Activated CD8-positive, alpha-beta memory T cell treated with anti-CD3 and anti-CD28 coated beads for 36 hours (primary cell): ENCODE results near the gene XDH. TPM values are rescaled to one million over a fixed set of nuclear protein-coding genes. Genes with fewer than 3 reads are reported as not detected.

Experiments
- CTCF ChIA-PET: fragments of 350-600 bp; sonication (Branson Sonifier 250); formaldehyde crosslinking; loops from one replicate; lab custom pipeline; 2021; ENCODE audit warnings: antibody characterized with exemption; lab: Charles Lee
- POLR2A ChIA-PET: fragments of 350-600 bp; sonication (Branson Sonifier 250); formaldehyde crosslinking; loops from one replicate; lab custom pipeline; 2021; ENCODE audit warnings: antibody characterized with exemption; lab: Charles Lee
- total RNA-seq, 2 experiments: library from RNA; stranded (reverse); gene quantifications; one replicate each; pipeline ENCODE4 v1.2.3, GENCODE V29; 2021

The XDH gene
- total RNA-seq, 2 experiments from 2014 or later = not detected

DNA sequence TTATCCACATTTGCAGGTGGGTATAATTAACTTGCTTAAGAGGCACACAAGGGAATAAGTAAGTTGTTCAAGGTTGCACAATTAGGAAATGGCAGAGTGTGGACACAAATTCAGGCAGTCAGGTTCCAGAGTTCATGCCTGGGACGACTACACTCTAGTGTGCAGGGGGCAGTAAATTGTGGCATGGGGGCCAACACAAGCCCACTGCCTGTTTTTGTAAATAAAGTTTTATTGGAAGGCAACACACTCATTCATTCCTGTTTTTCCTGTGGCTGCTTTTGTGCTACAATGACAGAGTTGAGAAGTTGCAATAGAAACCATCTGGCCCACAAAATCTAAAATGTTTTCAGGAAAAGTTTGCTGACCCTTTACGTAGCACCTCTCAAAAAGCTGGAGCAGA is 41.4 kb downstream of the XDH start:
- ChIA-PET CTCF (interaction anchor here (0.5 kb wide), 1 partner anchor 906 kb away, joined by 5 read pairs; no protein-coding TSS in a partner anchor), POLR2A (no interaction called here)

DNA sequence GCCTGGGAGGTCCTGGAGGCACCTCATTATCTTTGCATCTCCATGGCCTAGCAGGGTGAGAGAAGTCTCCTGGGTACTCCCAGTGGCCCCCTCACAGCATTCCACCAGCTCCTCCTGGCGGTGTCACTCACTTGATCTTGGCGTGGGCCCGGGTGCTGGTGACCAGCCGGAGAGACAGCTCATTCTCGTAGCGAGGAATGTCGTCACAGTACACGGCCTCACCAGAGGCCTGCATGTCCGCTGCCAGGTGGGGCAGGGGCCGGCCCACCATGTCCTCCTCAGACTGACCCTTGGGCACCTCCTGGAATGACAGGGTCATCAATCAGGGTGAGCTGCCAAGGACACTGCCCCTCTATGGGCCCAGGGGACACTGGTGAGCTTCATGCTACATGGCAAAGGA is 42.4 kb downstream of the XDH start:
- ChIA-PET CTCF (interaction anchor here (0.7 kb wide), 1 partner anchor 19 kb away, joined by 3 read pairs; no protein-coding TSS in a partner anchor), POLR2A (no interaction called here)

DNA sequence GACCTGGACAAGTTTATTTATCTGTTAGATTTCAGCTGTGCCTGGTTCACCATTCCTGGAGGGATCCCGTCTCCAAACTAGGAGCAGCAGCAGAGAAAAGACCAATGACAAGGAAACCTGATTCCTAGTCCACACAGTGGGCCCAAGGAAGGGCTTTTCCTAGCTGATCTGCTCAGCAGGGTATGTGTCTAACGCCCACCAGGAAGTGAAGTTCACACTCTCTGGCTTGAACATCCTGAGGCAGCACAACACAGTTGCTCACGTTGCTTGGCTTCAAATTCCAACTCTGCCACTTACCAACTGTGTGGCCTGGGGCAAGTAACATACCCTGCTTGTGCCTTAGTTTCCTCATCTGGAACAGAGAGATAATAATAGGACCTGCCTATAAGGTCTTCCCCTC is 42.9 kb downstream of the XDH start:
- CTCF ChIA-PET = interaction anchor here (0.7 kb wide), 1 partner anchor 19 kb away, joined by 3 read pairs; no protein-coding TSS in a partner anchor
- POLR2A ChIA-PET = no interaction called here

DNA sequence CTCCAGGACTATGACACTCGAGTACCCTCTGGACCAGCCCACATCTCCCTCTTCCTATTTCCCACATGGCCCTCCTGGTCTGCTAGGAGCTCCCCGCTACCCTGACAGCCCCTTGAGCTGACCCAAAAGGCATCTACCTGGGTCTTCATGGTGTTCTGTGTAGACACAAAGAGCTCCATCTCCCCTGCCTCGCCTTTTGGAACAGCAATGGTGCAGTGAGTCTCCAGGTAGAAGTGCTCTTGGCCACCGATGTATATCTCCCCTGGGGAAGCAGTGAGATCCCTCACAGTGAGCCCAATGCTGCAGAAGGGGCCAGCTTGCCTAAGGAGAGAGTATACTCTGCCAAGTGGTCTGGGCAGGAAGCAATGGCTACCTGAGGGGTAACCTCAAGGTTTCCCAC is 47.8 kb downstream of the XDH start:
- POLR2A ChIA-PET = no interaction called here

DNA sequence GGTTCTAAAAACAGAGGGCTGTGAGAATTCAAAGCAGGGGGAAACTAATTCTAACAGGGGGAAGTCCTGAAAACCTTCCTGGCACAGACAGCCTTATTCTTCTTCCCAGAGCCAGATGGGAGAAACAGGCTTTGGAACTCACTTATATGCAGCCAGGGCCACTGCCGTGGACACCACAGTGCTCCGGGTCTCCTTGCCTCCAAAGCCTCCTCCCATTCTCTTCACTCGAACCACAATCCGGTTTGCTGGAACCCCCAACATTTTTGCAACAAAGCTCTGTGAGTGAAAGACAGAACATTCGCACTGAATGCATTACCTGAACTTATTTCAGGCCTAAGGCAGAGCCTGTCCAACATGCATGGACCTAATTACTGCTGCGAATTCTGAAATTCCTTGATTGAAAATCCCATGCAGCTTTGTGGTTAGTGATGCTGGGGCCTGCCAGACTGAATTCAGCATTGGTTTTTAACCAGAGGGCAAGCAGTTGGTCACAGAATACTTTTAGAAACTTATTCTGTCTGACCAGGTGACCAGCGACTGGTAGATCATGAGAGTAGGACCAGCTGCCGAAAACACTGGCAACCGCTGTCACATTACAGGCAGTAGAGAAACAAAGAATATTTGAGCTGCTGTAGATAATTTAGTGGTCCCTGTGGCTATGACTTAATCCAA is 48.6 kb downstream of the XDH start:
- ChIA-PET POLR2A (no interaction called here), CTCF (no interaction called here)

More for the DNA sequence above, 47.8 kb downstream of the XDH start:
- CTCF ChIA-PET = no interaction called here

DNA sequence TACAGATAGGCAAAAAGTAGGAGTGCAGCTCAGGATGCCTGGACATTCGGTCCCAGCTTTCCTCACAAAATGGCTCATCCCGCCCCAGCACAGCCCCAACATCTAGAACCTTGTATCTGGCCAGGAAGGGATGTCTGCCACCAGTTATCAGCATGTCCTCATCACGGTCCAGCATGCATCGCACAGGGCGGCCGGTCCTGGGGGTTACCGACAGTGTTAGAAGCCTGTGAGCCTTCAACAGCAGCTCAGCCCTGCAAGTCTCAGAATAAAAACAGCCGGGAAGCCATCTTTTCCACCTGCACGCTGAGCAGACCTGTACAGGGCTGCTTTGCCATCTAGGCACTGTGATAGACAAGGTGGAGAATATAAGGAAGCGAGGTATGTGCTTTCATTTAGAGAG is 49.2 kb downstream of the XDH start:
- POLR2A ChIA-PET = no interaction called here
- CTCF ChIA-PET = no interaction called here

DNA sequence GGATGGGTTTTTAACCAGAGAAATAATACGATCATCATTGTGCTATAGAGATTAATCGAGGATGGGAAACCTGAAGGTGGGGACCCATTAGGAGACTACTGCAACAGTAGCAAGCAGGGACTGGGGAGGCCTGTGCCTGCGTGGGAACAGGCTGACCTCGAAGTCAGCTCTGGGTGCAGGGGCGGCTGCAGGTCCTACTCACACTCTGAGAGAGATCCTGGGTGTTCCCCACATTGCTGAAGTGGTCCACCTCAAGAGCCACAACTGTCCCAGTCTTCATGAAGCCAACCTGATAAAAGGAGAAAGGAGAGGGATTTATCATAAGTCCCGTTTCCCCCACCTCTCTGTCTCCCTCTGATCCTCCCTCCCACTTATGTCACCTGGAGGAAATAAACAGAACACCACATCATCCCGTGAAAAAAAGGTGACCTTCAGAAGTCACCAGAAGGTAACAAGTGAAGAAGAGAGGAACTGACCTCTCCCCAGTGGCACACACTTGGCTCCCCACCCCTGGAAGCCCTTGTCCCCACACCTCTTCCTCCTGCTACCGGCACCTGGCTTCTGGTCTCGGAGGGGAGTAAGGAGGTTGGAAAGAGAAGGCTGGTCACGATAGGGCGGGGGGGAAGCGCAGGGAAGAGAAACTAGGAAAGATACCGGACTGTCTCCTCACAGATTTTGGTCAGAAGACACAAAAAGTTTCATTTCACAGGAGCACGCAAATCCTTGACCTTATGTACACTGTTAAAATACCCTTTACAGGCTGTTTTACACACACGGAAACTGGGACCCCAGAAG is 50.4 kb downstream of the XDH start:
- CTCF ChIA-PET = no interaction called here
- POLR2A ChIA-PET = no interaction called here

DNA sequence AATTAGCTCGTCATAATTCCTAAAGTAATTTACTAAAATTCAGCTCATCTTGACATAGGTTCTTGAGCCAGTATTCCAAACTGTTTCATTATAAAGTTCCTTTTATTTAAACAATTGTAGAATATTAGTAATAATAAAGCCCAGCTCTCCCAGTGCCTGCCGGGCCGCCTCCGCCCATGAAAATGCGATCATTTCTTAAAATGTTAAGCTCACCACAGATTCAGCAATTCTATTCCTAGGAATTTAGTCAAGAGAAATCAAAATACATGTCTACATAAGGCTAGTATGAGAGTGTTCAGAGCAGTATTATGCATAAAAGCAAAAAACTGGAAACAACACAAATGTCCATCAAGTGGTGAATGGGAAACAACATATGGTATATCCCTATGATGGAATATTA is 52.0 kb downstream of the XDH start:
- POLR2A ChIA-PET = no interaction called here

DNA sequence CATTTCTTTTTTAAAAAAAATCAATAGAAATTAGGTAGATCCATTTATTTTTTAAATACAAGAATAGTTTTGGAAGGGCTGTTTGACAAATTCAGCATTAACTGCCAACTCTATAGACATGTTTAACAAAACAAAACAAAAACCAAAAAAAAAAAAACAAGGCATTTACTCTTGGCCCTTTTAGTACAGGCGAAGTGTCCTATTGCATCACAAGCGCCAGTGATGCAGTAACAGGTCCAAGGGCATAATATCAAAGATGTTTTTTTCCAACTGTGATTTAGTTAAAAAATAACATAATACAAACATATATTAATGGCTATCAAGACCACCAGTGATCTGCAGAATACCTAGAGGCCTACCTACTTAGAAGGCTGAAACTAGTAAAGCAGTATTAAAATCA is 55.3 kb downstream of the XDH start:
- ChIA-PET CTCF (no interaction called here), POLR2A (no interaction called here)

More for the DNA sequence above, 52.0 kb downstream of the XDH start:
- CTCF ChIA-PET = no interaction called here

DNA sequence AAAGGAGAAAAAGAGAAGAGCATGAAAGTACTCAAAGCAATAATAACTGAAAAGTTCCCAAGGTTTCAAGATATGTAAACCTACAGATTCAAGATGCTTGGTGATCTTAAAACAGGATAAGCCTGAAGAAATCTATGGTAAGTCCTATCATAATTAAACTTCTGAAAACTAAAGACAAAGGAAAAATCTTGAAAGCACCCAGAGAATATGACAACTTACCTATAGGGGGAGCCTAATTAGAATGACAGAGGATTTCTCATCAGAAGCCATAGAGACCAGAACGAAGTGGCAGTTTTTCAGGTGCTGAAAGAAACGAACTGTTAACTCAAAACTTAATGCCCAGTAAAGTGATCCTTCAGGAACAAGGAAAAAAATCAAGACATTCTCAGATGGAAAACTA is 59.7 kb downstream of the XDH start:
- POLR2A ChIA-PET = no interaction called here
- CTCF ChIA-PET = no interaction called here

DNA sequence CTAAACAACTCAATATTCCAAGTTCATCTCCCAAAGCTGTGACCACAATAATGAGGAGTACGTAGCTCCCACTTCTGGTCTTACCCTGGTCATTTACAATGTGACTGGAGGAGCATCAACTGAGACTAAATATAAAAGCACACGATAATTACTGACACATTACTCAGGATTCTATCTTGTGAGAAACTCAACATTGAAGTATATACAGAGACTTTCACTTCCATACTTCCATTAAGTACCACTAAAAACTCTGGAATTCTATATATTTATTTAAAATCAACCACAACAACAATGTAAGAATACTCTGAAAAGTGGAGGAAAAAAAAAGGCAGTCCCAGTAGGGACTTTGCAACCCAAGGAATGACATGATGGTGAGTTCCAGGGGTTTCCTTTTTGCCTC is 61.4 kb downstream of the XDH start:
- ChIA-PET CTCF (interaction anchor here (0.7 kb wide), 1 partner anchor 283 kb away, joined by 3 read pairs; no protein-coding TSS in a partner anchor), POLR2A (no interaction called here)

DNA sequence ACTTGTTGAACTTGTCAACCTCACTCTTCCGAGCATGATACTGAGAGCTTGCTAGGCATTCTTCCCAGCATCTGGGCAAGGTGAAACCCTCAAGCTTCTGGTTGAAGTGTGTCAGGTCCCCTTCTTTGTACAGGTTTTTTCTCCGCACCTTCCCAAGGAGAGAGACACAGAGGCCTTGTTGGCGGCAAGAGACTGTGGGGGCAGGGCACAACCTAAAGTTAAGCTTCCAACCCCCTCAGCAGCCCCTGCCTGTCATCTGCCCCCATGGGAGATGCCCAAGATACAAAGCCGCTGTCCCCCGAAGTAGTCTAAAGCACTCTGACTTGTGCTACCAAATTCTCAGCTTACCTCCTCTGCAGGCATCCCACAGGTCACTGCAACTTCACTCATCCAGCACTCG is 64.9 kb downstream of the XDH start:
- ChIA-PET POLR2A (no interaction called here), CTCF (interaction anchor here (0.7 kb wide), 1 partner anchor 490 kb away, joined by 3 read pairs; no protein-coding TSS in a partner anchor)

DNA sequence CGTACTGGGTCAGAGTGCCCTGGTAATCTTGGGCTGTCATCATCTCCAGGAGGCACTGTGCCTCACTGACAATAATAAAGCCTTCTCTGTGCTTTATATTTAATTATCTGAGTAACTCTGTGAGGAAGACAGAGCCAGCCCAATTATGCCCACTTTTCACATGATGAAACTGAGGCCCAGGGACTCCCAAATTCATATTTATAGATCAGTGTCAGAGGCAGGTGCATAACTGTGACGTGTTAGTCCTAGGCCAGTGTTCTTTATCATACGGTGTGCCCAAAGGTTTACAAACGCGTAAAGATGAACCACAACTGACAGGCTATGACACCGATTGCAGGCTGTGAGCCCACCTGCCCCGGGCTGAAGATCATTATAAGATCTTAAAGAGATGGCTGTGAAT is 65.4 kb downstream of the XDH start:
- ChIA-PET CTCF (no interaction called here), POLR2A (no interaction called here)

DNA sequence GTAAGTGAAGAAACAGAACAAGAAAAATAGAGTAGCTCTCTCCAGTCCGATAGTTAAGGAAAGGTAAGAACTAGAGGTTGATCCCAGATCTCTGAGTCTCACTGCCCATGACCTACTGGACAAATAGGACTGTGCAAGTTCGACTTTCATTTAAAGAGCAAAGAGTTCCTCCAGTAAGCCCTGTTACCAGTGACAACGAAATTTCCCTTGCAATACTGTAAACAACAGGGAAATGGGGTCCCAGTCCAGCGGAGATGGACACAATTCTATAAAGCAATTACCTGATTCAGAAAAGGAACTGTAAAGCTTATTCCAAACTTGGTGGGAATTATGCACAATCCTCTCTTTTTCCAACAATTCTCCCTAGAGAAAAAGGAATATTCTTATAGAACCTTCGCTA is 65.9 kb downstream of the XDH start:
- CTCF ChIA-PET = no interaction called here
- POLR2A ChIA-PET = no interaction called here

DNA sequence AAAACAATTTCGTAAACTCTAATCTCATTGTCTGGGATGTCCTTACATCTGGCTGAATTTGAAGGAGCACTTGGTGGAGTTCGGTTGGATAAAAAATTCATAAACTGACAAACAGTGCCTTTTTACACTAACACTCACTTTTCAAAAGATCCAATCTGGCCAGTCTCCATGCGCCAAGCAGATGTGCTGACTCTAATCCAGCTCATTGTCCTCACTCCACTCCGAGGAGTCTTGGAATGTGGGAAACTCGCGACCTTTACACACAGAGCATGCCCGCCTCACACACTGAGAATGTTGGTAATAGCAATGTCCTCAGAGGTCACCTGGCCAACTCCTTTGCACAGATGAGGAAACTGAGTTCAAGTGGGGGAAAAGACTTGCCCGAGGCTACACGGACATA is 66.8 kb downstream of the XDH start:
- ChIA-PET POLR2A (no interaction called here), CTCF (no interaction called here)

DNA sequence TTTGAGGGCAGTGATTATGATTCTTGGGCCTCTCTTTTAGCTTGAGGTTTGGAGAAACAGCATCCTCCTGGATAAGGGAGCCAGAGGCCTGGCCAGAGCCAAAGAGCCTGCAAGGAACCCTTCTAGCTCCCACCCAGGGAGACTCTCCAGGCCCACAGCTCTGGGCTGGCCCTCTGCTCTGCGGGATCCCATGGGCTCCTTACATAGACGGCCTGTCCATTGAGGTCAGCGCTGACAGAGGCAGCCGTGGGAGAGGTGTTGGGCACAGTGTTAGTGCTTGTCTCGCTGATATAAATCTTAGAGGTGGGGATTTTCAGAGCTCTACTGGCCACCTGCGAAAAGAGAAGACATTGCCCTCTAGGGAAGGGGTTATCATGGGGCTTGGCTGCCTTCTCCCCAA is 67.2 kb downstream of the XDH start:
- POLR2A ChIA-PET = no interaction called here
- CTCF ChIA-PET = no interaction called here

DNA sequence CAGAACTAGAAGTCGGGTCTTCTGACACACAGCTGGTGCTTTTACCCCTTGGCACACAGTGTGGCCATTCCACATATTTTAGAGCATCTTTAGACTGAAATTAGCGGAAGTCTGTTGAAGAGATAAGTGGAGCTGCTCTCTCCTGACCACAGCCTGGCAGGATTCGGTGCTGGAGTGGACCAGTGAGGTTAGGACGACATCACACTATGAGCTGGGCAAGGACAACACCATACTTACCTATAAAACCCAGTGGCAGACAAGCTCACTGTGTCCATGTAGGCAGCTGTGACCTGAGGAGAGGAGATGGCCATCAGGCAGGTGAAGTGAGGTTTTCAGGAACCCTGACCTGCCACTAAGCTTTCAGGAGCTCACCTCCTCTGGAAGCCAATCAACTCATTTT is 70.1 kb downstream of the XDH start:
- POLR2A ChIA-PET = no interaction called here

DNA sequence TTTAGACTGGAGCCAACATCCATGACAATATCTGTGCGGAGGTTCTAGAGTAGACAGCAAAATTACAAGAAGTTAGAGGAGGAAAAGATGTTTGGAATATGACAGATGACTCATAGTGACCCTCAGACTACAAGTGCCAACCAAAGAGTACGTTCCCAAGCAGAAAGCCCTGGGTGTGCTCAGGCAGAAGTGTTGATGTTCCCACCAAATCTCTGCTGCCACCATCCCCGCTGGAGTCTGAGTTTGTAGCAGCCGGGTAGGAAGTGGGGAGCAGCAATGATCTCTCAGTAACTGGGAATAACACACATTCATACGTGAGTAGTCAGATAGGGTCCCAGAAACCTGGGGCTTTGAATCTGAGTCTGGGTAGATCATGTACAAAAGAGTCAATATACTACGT is 73.2 kb downstream of the XDH start:
- POLR2A ChIA-PET = no interaction called here

More for the DNA sequence above, 70.1 kb downstream of the XDH start:
- CTCF ChIA-PET = interaction anchor here (0.6 to 1.9 kb wide), 3 partner anchors 11 to 633 kb away, joined by 4 to 8 read pairs (median 7); no protein-coding TSS in a partner anchor

DNA sequence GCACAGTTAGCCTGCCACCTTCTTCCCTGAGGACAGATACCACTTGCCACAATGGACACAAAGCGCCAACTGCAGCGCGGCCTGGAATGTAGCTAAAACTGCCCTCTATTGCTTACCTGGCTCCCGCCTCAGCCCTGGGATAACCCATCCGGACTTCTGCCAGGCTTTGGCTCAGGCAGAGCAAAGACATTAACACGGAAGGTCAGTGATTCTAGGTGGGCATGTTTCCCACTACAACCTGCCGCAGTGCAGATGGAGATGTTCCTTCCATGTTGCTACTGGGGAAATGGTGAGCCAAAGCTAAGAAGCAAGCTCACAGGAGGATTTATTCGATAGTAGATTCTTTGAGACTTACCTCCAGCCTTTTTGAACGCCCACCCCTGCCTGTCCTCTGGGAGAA is 74.8 kb downstream of the XDH start:
- CTCF ChIA-PET = no interaction called here
- POLR2A ChIA-PET = no interaction called here

More for the DNA sequence above, 73.2 kb downstream of the XDH start:
- CTCF ChIA-PET = no interaction called here

DNA sequence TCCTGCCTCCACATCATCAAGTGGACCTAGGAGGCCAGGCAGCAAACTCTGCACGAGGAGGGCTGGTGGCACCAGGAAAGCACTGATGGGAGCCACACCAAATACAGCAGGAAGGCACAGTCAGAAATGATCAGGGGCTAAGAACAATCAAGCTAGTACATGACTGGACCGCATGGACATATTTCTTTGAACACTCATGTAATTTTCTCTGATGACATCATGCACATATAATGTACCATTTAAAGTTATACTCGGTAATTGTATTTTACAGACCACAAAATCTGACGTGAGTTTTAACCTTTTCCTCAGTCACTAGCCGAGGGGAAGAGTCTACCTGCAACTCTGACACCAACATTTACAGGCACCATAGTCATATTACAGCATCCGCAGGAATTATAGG is 76.7 kb downstream of the XDH start:
- POLR2A ChIA-PET = no interaction called here
- CTCF ChIA-PET = no interaction called here

DNA sequence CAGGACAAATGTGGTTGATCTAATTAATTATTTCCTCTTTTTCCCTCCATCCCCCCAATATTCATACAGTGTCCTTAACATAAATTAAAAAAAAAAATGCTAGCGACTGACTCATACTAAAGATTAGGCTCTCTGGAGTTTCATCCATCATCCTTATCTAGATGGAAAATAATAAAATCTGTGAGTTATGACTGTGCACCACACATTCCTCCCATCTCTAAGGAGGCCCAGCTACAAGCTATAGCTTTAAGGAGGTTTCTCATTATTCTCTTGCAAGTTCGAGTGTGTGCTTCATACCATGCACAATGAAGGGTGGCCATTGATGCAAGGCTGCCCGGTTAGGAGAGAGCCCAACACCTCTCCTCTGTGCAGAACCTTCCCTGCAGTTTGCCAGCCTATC is 77.3 kb downstream of the XDH start:
- ChIA-PET CTCF (no interaction called here), POLR2A (no interaction called here)
